ENCODE measurements around the gene SLC6A3. TPM values are rescaled to one million over a fixed set of nuclear protein-coding genes. Genes with fewer than 3 reads are reported as not detected.
A peak's percentile ranks its signal among the peaks of the same experiment; 100 is the strongest.

The SLC6A3 gene
- total RNA-seq, 1 donor from 2014 or later = not detected

DNA sequence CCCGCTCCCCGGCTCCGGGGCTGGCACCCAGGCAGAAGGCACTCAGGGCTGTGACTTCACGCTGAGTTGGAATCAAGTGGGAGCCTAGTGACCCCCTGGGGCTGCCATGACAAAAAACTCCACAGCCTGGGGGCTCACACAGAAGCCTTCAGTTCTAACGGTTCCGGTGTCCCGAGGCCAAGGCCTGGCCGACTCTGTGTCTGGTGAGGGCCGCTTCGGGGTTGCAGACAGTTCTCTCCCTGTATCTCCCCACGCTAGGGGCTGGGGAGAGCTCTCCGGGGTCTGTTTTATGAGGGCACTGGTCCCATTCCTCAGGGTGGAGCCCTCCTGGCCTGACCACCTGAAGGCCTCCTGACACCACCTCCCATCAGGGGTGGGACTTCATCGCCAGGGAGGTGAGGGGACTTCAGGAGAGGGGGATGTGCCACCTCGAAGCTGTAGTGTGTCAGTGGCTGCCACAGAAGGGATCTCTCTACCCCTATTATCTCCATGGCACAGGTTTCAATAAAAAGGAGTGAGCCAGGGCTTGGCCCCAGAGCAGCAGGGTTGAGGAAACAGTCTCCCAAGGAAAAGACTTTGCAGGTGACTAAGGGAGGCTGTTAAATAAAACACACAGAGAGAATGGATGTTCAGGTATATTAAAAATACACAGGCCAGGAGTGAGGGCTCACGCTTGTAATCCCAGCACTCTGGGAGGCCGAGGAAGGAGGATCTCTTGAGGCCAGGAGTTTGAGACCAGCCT is 1.5 kb upstream of the SLC6A3 start:
- Mint-ChIP-seq H3K4me3 (ENCODE audit: unreplicated experiment) (no peak overlapping the region), H3K9me3 (ENCODE audit: low read depth) (peaks cover 2% of the 10 kb centered on the region), H3K36me3 (ENCODE audit: low read depth) (peaks cover 2% of the 10 kb centered on the region), H3K27ac (ENCODE audit: unreplicated experiment) (no peak overlapping the region), H3K4me1 (ENCODE audit: low read depth) (peaks cover 6% of the 10 kb centered on the region), H3K27me3 (ENCODE audit: low read depth) (peaks cover 67% of the 10 kb centered on the region)
- TF ChIP-seq, protein P1, sequence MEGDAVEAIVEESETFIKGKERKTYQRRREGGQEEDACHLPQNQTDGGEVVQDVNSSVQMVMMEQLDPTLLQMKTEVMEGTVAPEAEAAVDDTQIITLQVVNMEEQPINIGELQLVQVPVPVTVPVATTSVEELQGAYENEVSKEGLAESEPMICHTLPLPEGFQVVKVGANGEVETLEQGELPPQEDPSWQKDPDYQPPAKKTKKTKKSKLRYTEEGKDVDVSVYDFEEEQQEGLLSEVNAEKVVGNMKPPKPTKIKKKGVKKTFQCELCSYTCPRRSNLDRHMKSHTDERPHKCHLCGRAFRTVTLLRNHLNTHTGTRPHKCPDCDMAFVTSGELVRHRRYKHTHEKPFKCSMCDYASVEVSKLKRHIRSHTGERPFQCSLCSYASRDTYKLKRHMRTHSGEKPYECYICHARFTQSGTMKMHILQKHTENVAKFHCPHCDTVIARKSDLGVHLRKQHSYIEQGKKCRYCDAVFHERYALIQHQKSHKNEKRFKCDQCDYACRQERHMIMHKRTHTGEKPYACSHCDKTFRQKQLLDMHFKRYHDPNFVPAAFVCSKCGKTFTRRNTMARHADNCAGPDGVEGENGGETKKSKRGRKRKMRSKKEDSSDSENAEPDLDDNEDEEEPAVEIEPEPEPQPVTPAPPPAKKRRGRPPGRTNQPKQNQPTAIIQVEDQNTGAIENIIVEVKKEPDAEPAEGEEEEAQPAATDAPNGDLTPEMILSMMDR (IDR thresholded peaks at IDR 0.05) = no peak
- DNase-seq (ENCODE audit: low spot score) = no peak

DNA sequence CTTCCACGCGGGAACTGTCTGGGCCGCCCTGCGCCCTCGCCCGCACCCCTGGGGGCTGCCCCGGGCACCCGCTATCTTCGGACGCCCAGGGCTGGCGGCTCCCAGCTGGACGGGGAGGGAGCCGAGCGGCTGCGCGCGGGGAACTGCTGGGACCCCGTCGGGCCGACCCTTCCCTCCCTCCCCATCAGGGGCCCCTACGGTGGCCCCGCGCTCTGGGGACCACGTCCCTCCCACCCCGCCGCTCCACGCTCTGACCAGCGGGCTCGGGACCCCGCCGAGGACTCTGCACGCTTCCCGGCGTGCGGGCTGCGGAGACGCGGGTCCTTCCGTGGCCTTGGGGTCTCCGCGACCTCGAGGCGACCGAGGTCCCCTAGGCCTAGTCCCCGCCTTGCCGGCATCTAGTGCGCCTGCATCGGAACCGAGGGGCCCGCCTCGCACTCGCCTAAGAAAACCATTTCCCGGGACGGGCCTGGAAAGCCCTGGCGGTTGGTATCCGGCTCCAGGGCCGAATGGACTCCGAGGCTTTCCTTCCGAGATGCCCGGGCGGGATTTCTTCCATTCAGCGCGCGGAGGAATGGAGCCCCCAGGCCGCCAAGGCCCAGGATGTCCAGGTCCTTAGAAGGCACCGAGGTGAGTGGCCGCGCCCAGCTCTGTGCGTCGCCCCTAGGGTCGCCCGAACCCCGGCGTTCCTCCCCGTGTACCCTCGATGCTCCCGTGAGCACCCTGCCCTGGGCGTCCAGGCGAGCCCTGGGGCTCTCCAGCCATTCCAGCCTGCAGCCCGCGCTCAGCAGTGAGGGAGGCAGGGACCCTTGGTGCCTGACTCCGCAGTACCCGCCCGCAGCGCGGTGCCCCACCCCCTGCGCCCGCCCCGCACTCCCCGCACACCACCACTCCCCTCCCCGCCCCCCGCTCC is 705 bp upstream of the SLC6A3 start:
- no peaks in the 10 kb centered on the region for H3K9me3 Mint-ChIP-seq (ENCODE audit: low read depth)
- no peak overlapping the region for H3K4me3 Mint-ChIP-seq (ENCODE audit: unreplicated experiment)
- peak; percentile 86 for DNase-seq (ENCODE audit: low spot score)
- peaks cover 67% of the 10 kb centered on the region for H3K27me3 Mint-ChIP-seq (ENCODE audit: low read depth)
- TF ChIP-seq, protein P1 (IDR thresholded peaks at IDR 0.05) = no peak
- H3K27ac Mint-ChIP-seq (ENCODE audit: unreplicated experiment) = no peak overlapping the region
- peaks cover 2% of the 10 kb centered on the region for H3K36me3 Mint-ChIP-seq (ENCODE audit: low read depth)
- H3K4me1 Mint-ChIP-seq (ENCODE audit: low read depth) = peaks cover 6% of the 10 kb centered on the region

DNA sequence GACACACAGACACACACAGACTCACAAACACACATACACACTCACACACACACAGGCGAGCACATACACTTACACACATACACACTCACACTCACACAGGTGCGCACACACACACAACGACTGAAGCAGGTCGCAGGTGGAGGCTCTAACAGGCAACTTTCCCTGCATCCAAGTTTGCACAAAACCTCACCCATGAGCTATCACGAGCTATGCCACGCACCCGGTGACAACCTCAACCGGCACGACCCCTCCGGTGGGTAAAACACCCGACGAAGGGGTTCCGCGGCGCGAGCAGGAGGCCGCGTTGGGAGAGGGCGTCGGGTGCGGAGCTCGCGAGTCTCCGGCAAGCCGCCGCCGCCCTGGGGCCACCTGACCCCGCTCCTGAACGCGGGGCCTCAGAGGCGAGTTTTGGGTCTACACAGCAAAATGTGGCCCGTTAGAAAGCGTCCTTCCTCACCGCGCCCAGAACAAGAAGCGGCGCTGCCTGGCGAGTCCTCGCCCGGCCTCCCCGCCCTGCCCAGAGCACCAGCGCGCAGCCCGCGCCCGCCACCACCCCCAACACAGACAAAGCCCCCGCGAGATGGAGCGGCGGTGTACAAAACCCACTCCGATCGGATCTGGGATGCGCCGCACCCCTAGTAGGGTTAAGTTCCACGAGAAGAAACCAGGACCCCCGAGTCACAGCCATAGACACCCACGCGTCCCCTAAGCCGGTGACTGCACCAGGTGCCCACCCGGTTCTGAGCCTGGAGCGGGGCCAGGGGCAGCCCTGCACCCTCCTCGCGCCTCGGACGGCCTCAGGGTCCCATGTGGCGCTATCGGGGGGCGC is 665 bp downstream of the SLC6A3 start:
- peak; percentile 62 for DNase-seq (ENCODE audit: low spot score)
- Mint-ChIP-seq H3K4me3 (ENCODE audit: unreplicated experiment) (peak overlapping the region; percentile 22), H3K36me3 (ENCODE audit: low read depth) (peaks cover 4% of the 10 kb centered on the region), H3K27me3 (ENCODE audit: low read depth) (peaks cover 64% of the 10 kb centered on the region), H3K4me1 (ENCODE audit: low read depth) (peaks cover 6% of the 10 kb centered on the region), H3K27ac (ENCODE audit: unreplicated experiment) (no peak overlapping the region), H3K9me3 (ENCODE audit: low read depth) (peaks cover 9% of the 10 kb centered on the region)
- TF ChIP-seq, protein P1 (IDR thresholded peaks at IDR 0.05) = no peak

DNA sequence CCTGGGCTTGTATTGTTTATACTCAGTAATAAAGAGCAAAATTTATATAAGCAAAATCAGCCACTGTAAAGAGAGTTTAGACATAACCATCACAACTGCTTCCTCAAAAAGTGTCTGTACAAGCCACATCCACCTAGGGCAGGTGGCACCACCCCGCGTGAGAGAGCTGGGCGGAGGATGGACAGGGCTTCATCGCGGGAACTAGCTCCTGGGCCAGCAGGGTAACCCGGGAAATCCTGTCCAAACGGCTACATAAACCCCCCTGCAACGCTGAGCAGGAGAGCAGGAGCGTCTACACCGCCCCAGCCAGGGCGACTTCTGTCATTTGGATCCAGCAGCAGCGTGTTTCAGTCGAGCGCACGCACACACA is 1.3 kb downstream of the SLC6A3 start:
- peaks cover 9% of the 10 kb centered on the region for H3K9me3 Mint-ChIP-seq (ENCODE audit: low read depth)

More for the DNA sequence above, 1.3 kb downstream of the SLC6A3 start:
- no peak overlapping the region for H3K4me3 Mint-ChIP-seq (ENCODE audit: unreplicated experiment)
- TF ChIP-seq, protein P1 (IDR thresholded peaks at IDR 0.05) = no peak
- peak; percentile 59 for DNase-seq (ENCODE audit: low spot score)
- H3K27ac Mint-ChIP-seq (ENCODE audit: unreplicated experiment) = no peak overlapping the region
- peaks cover 62% of the 10 kb centered on the region for H3K27me3 Mint-ChIP-seq (ENCODE audit: low read depth)
- H3K4me1 Mint-ChIP-seq (ENCODE audit: low read depth) = peaks cover 6% of the 10 kb centered on the region
- peaks cover 4% of the 10 kb centered on the region for H3K36me3 Mint-ChIP-seq (ENCODE audit: low read depth)

Data from chondrocyte (in vitro differentiated cells).